H1 (cell line): Measurements from ENCODE around the gene R3HDM2. TPM values are rescaled to one million over a fixed set of nuclear protein-coding genes. Genes with fewer than 3 reads are reported as not detected.

ENCODE experiments used
- CTCF ChIA-PET: fragments of 300-600 bp; sonication (Branson Sonifier 250); formaldehyde crosslinking; loops from one replicate; lab custom pipeline; 2021; ENCODE audit not compliant: partially characterized antibody; lab: Charles Lee
- POLR2A ChIA-PET: fragments of 300-600 bp; sonication (Branson Sonifier 250); formaldehyde crosslinking; loops from one replicate; lab custom pipeline; 2021; ENCODE audit warnings: inconsistent platforms; ENCODE audit not compliant: partially characterized antibody; lab: Charles Lee
- DNase-seq, 2 experiments: peaks; one replicate each; pipeline versions ENCODE4 v3.0.0 to v3.0.0-alpha.2; 2010 to 2022; ENCODE audit warnings: low spot score in 2 of 2, low read depth in 1 of 2, mixed read lengths in 1 of 2
- FAIRE-seq: peaks from 2 replicates; lab custom pipeline; 2011; peaks lifted over from hg19 to GRCh38; lab: Jason Lieb, UNC
- H2AFZ ChIP-seq: 2 replicates; pipeline ENCODE4 v1.8.1; 2012; ENCODE audit warnings: low read length, inconsistent platforms
- H2AK5ac ChIP-seq: 2 replicates; pipeline ENCODE4 v1.6.1; 2013; ENCODE audit warnings: low read depth, low read length
- H2BK120ac ChIP-seq: replicated peaks from 2 replicates; pipeline ENCODE3; 2013; ENCODE audit warnings: low read depth, low read length, inconsistent platforms
- H2BK12ac ChIP-seq: 2 replicates; pipeline ENCODE4 v1.6.1; 2013; ENCODE audit warnings: low read depth, low read length
- H2BK15ac ChIP-seq: 2 replicates; pipeline ENCODE4 v1.6.1; 2013; ENCODE audit warnings: low read length
- H2BK20ac ChIP-seq: 2 replicates; pipeline ENCODE4 v1.6.1; 2013; ENCODE audit warnings: low read length
- H2BK5ac ChIP-seq: 2 replicates; pipeline ENCODE4 v1.6.1; 2013; ENCODE audit warnings: low read depth, low read length
- H3K14ac ChIP-seq: 2 replicates; pipeline ENCODE4 v1.6.1; 2013; ENCODE audit warnings: inconsistent platforms; ENCODE audit not compliant: insufficient read length
- H3K18ac ChIP-seq: 2 replicates; pipeline ENCODE4 v1.6.1; 2013; ENCODE audit warnings: low read length; ENCODE audit errors: extremely low read depth
- H3K23ac ChIP-seq: 2 replicates; pipeline ENCODE4 v1.6.1; 2013; ENCODE audit warnings: inconsistent platforms; ENCODE audit not compliant: insufficient read length
- H3K23me2 ChIP-seq: 2 replicates; pipeline ENCODE4 v1.6.1; 2013; ENCODE audit warnings: low read depth, low read length
- H3K27ac ChIP-seq: 2 replicates; pipeline ENCODE4 v1.6.1; 2011; ENCODE audit warnings: low read depth, low read length, inconsistent platforms
- H3K27me3 ChIP-seq, 4 experiments: replicated peaks in 1 of 4; 1 replicate in 1 of 4; 2 replicates in 3 of 4; pipeline versions ENCODE4 v1.6.1 to v1.8.1; 2011 to 2013; ENCODE audit warnings: low read length in 3 of 4, mild to moderate bottlenecking in 3 of 4, inconsistent platforms in 2 of 4, mixed read lengths in 2 of 4, moderate library complexity in 1 of 4; ENCODE audit not compliant: control insufficient read depth in 3 of 4, insufficient read depth in 3 of 4; ENCODE audit errors: extremely low read depth in 1 of 4
- H3K36me3 ChIP-seq, 4 experiments: 2 replicates each; pipeline versions ENCODE4 v1.6.1 to v1.8.1; 2011 to 2013; ENCODE audit warnings: mild to moderate bottlenecking in 4 of 4, low read length in 3 of 4, moderate library complexity in 2 of 4, control low read depth in 1 of 4, inconsistent platforms in 1 of 4; ENCODE audit not compliant: insufficient read depth in 4 of 4, control insufficient read depth in 2 of 4
- H3K4ac ChIP-seq: replicated peaks from 2 replicates; pipeline ENCODE3; 2013; ENCODE audit warnings: low read length, low read depth, mixed read lengths, inconsistent platforms; ENCODE audit not compliant: insufficient read length
- H3K4me1 ChIP-seq, 4 experiments: replicated peaks in 1 of 4; 1 replicate in 1 of 4; 2 replicates in 3 of 4; pipeline versions ENCODE4 v1.6.1 to v1.8.1; 2011 to 2013; ENCODE audit warnings: low read length in 3 of 4, inconsistent platforms in 2 of 4, mixed read lengths in 1 of 4; ENCODE audit not compliant: insufficient read depth in 4 of 4, control insufficient read depth in 3 of 4
- H3K4me2 ChIP-seq, 2 experiments: 2 replicates each; pipeline versions ENCODE4 v1.6.1 to v1.8.1; 2011 to 2013; ENCODE audit warnings: low read depth in 2 of 2, low read length in 2 of 2, control low read depth in 1 of 2, inconsistent platforms in 1 of 2, mild to moderate bottlenecking in 1 of 2; ENCODE audit not compliant: insufficient read depth in 1 of 2
- H3K4me3 ChIP-seq, 4 experiments: fragments of 200-600, 300-600 bp in 1 of 4; sonication (generic), shearing (Covaris generic), sonication (Bioruptor Twin) in 1 of 4; 2 replicates each; pipeline versions ENCODE4 v1.5.1 to v1.8.1; 2011 to 2016; ENCODE audit warnings: low read length in 4 of 4, low read depth in 3 of 4, control low read depth in 2 of 4, inconsistent platforms in 2 of 4, mild to moderate bottlenecking in 2 of 4, mixed read lengths in 1 of 4, moderate library complexity in 1 of 4; ENCODE audit not compliant: insufficient read depth in 2 of 4; ENCODE audit errors: extremely low read depth in 1 of 4
- H3K56ac ChIP-seq: replicated peaks from 2 replicates; pipeline ENCODE3; 2013; ENCODE audit warnings: low read depth, mild to moderate bottlenecking, mixed read lengths, low read length, inconsistent platforms; ENCODE audit not compliant: insufficient read length
- H3K79me1 ChIP-seq: 2 replicates; pipeline ENCODE4 v1.6.1; 2013; ENCODE audit warnings: low read depth, low read length, control low read depth
- H3K79me2 ChIP-seq, 2 experiments: 2 replicates each; pipeline versions ENCODE4 v1.6.1 to v1.8.1; 2012 to 2013; ENCODE audit warnings: low read length in 2 of 2, mild to moderate bottlenecking in 2 of 2, inconsistent platforms in 1 of 2; ENCODE audit not compliant: insufficient read depth in 2 of 2, control insufficient read depth in 1 of 2
- H3K9ac ChIP-seq, 4 experiments: replicated peaks in 1 of 4; 1 replicate in 1 of 4; 2 replicates in 3 of 4; pipeline versions ENCODE4 v1.6.1 to v1.8.1; 2011 to 2013; ENCODE audit warnings: low read depth in 3 of 4, low read length in 3 of 4, control low read depth in 2 of 4, mild to moderate bottlenecking in 2 of 4, moderate library complexity in 2 of 4, inconsistent platforms in 1 of 4; ENCODE audit errors: extremely low read depth in 1 of 4
- H3K9me3 ChIP-seq, 2 experiments: 2 replicates each; pipeline versions ENCODE4 v1.6.1 to v1.8.1; 2012 to 2013; ENCODE audit warnings: mild to moderate bottlenecking in 2 of 2, moderate library complexity in 2 of 2, control low read depth in 1 of 2, inconsistent platforms in 1 of 2, low read depth in 1 of 2, low read length in 1 of 2, mixed read lengths in 1 of 2; ENCODE audit not compliant: insufficient read depth in 2 of 2
- H4K20me1 ChIP-seq, 2 experiments: replicated peaks in 1 of 2; 2 replicates each; pipeline versions ENCODE3 to v1.8.1; 2011 to 2013; ENCODE audit warnings: inconsistent platforms in 2 of 2, low read length in 2 of 2, mild to moderate bottlenecking in 1 of 2; ENCODE audit not compliant: insufficient read depth in 2 of 2, control insufficient read depth in 1 of 2
- H4K5ac ChIP-seq: 2 replicates; pipeline ENCODE4 v1.6.1; 2013; ENCODE audit warnings: low read length, low read depth, mixed read lengths, inconsistent platforms; ENCODE audit not compliant: insufficient read length
- H4K8ac ChIP-seq: 2 replicates; pipeline ENCODE4 v1.8.0; 2013; ENCODE audit warnings: mild to moderate bottlenecking, moderate library complexity, low read length, inconsistent platforms; ENCODE audit not compliant: insufficient read depth; ENCODE audit errors: extremely low read depth
- H4K91ac ChIP-seq: replicated peaks from 2 replicates; pipeline ENCODE3; 2013; ENCODE audit warnings: low read length, mixed read lengths, inconsistent platforms; ENCODE audit not compliant: insufficient read length
- CTCF ChIP-seq, 3 experiments: IDR thresholded peaks; 1 replicate in 2 of 3; 2 replicates in 1 of 3; pipeline versions ENCODE4 v1.5.1 to v1.6.1; 2011; ENCODE audit warnings: low read length in 3 of 3, mild to moderate bottlenecking in 3 of 3, inconsistent platforms in 2 of 3, low read depth in 1 of 3, moderate library complexity in 1 of 3; ENCODE audit not compliant: insufficient read depth in 1 of 3; ENCODE audit errors: control extremely low read depth in 1 of 3
- POLR2A ChIP-seq, 2 experiments: IDR thresholded peaks; 1 replicate in 1 of 2; 2 replicates in 1 of 2; pipeline ENCODE4 v1.6.1; 2011; ENCODE audit warnings: low read depth in 2 of 2, low read length in 2 of 2, mild to moderate bottlenecking in 2 of 2; ENCODE audit errors: control extremely low read depth in 1 of 2
- SIRT6 ChIP-seq: IDR thresholded peaks from one replicate; pipeline ENCODE4 v1.7.1; 2012; ENCODE audit warnings: low read length, inconsistent platforms
- SIX5 ChIP-seq: IDR thresholded peaks from 2 replicates; pipeline ENCODE4 v1.6.1; 2011; ENCODE audit warnings: mild to moderate bottlenecking, low read depth, low read length
- TCF12 ChIP-seq: IDR thresholded peaks from 2 replicates; pipeline ENCODE4 v1.6.1; 2011; ENCODE audit warnings: low read depth, mild to moderate bottlenecking, low read length
- YY1 ChIP-seq: IDR thresholded peaks from 2 replicates; pipeline ENCODE4 v1.6.1; 2011; ENCODE audit warnings: low read depth, mild to moderate bottlenecking, low read length
- WGBS, 2 experiments: shearing (Covaris generic) in 1 of 2; methylation state at CpG; one replicate each; pipeline versions ENCODE4 v1.1.6 to v1.1.7; 2013 to 2015; ENCODE audit warnings: low lambda C conversion rate in 2 of 2, mixed read lengths in 2 of 2, inconsistent platforms in 1 of 2, low coverage in 1 of 2, missing lambda C conversion rate in 1 of 2; ENCODE audit not compliant: insufficient replicate concordance in 2 of 2, insufficient coverage in 1 of 2, insufficient read length in 1 of 2; ENCODE audit errors: extremely low coverage in 1 of 2, missing lambda C conversion rate in 1 of 2; 5-methylcytosine and 5-hydroxymethylcytosine counted together
- polyA plus RNA-seq, 7 experiments: library from polyadenylated mRNA; depleted of rRNA in 3 of 7; stranded (reverse) in 5 of 7; unstranded in 2 of 7; fragments of >200 nt in 5 of 7; fragments of 200-250 nt in 2 of 7; gene quantifications; 1 replicate in 5 of 7; 2 replicates in 1 of 7; 4 replicates in 1 of 7; pipeline versions ENCODE4 v1.2.1 to v1.2.3, GENCODE V29; 2011 to 2013; ENCODE audit warnings: missing spikeins in 2 of 7, mixed read lengths in 2 of 7
- total RNA-seq: library from RNA; stranded (reverse); fragmentation: NEBNext Ultra II Directional; extraction: Animal tissue kit (Norgen Biotek cat#: 25700); gene quantifications from 2 replicates; pipeline ENCODE4 v1.2.1, GENCODE V29; 2021

The R3HDM2 gene
- total and polyA plus RNA-seq, 2 of the 8 experiments (the other 6 are each of a cell fraction or from before 2014, with no cell fraction given) = 25.6 to 27.0 TPM

GRCh38 chr12:57385586-57385985, 45.3 kb downstream of the R3HDM2 start:
- H3K9me3 ChIP-seq = no peaks in the 10 kb centered on the region
- H4K91ac ChIP-seq = no peak overlapping the region
- CTCF ChIA-PET = interaction anchor here (0.6 to 2.5 kb wide), 6 partner anchors 9 to 184 kb away, joined by 3 to 9 read pairs (median 4); partner anchors contain the start of gene INHBE
- FAIRE-seq = no peak
- H3K36me3 ChIP-seq = no peaks in the 10 kb centered on the region
- no peak overlapping the region for H3K4me2 ChIP-seq
- H3K9ac ChIP-seq = no peak overlapping the region
- H3K27ac ChIP-seq = no peak overlapping the region
- H4K8ac ChIP-seq = no peak overlapping the region
- H3K23me2 ChIP-seq = no peaks in the 10 kb centered on the region
- POLR2A ChIA-PET = interaction anchor here (1.4 kb wide), 1 partner anchor 53 kb away, joined by 4 read pairs; no protein-coding TSS in a partner anchor
- H2AFZ ChIP-seq = no peak overlapping the region
- no peak overlapping the region for H3K14ac ChIP-seq
- H3K4ac ChIP-seq = no peak overlapping the region
- no peaks in the 10 kb centered on the region for H3K79me2 ChIP-seq
- no peak overlapping the region for H2BK120ac ChIP-seq
- no peaks in the 10 kb centered on the region for H4K20me1 ChIP-seq
- H3K4me3 ChIP-seq = no peak overlapping the region
- H4K5ac ChIP-seq = no peak overlapping the region
- no peaks in the 10 kb centered on the region for H3K27me3 ChIP-seq
- 86% methylated on average over 3 of the region's 3 CpGs; no CpG with 5 or more reads in 1 of the 2 experiments for WGBS, 2 experiments
- no peak overlapping the region for H3K23ac ChIP-seq
- H3K18ac ChIP-seq = no peak overlapping the region
- H3K4me1 ChIP-seq = peaks cover 0 to 5% (median 0%) of the 10 kb centered on the region in 4 experiments; a peak in 1 of 7 replicates
- H2BK12ac ChIP-seq = no peak overlapping the region
- TF ChIP-seq CTCF (IDR thresholded peaks at IDR 0.05; ENCODE audit: control extremely low read depth in 1 of 3, insufficient read depth in 1 of 3, low read depth in 1 of 3, low read length in 3 of 3) (no peak), POLR2A (IDR thresholded peaks at IDR 0.05; ENCODE audit: control extremely low read depth in 1 of 2, low read depth in 2 of 2, low read length in 2 of 2) (no peak), SIRT6 (no peak), TCF12 (no peak), SIX5 (no peak), YY1 (no peak)
- no peaks in the 10 kb centered on the region for H3K79me1 ChIP-seq
- H2AK5ac ChIP-seq = no peak overlapping the region
- no peak overlapping the region for H3K56ac ChIP-seq
- no peak overlapping the region for H2BK20ac ChIP-seq
- no peak for DNase-seq
- no peak overlapping the region for H2BK15ac ChIP-seq
- H2BK5ac ChIP-seq = no peak overlapping the region
